Erythroblast (primary cell): ENCODE data around the gene SSBP3.

Experiments used
- GATA1 ChIP-seq: IDR thresholded peaks from 2 replicates; pipeline ENCODE4 v1.6.1; 2011; ENCODE audit warnings: low read depth, mild to moderate bottlenecking, control low read depth, low read length, moderate library complexity
- POLR2A ChIP-seq: IDR thresholded peaks from 2 replicates; pipeline ENCODE4 v1.6.1; 2011; ENCODE audit warnings: mild to moderate bottlenecking, low read length

- TF ChIP-seq POLR2A (no peak), GATA1 (no peak)
These were observed 104.7 kb downstream of the SSBP3 start for GRCh38 chr1:54301497-54301896.
